ENCODE measurements around the gene STARD10. TPM values are rescaled to one million over a fixed set of nuclear protein-coding genes. Genes with fewer than 3 reads are reported as not detected.

Gene STARD10
- total RNA-seq, 2 experiments from 2014 or later, result 10.5 to 12.9 TPM

- ChIA-PET POLR2A (no interaction called here), CTCF (interaction anchor here (0.6 to 0.9 kb wide), 4 partner anchors 34 to 273 kb away, joined by 3 to 7 read pairs (median 4); no protein-coding TSS in a partner anchor)
- no peak overlapping the region for H3K27ac ChIP-seq (ENCODE audit: low read depth in 1 of 2, low read length in 2 of 2)
- intact Hi-C loops (cut with DNase I, micrococcal nuclease), result no loop called here
- no peaks in the 10 kb centered on the region for H3K27me3 ChIP-seq (ENCODE audit: control insufficient read depth in 1 of 2, insufficient read depth in 2 of 2, low read length in 2 of 2)
- H3K27me3 Mint-ChIP-seq, result no peaks in the 10 kb centered on the region
- ATAC-seq (ENCODE audit: poor library complexity) (no peak), DNase-seq (no peak)
- no peaks in the 10 kb centered on the region for H3K36me3 Mint-ChIP-seq (ENCODE audit: low read depth)
- no peaks in the 10 kb centered on the region for H3K9me3 ChIP-seq (ENCODE audit: control insufficient read depth in 1 of 2, insufficient read depth in 1 of 2, low read length in 2 of 2)
- H3K4me1 ChIP-seq (ENCODE audit: insufficient read depth, low read length), result peaks cover 19% of the 10 kb centered on the region
- no peaks in the 10 kb centered on the region for H3K36me3 ChIP-seq (ENCODE audit: insufficient read depth, low read length)
- no peaks in the 10 kb centered on the region for H3K9me3 Mint-ChIP-seq
- H3K4me3 ChIP-seq (ENCODE audit: low read length), result no peak overlapping the region
- no peak for TF ChIP-seq CTCF (IDR thresholded peaks at IDR 0.05)
- peaks cover 13% of the 10 kb centered on the region for H3K4me1 Mint-ChIP-seq (ENCODE audit: low read depth)
- H3K27ac Mint-ChIP-seq, result no peak overlapping the region
- no peak overlapping the region for H3K4me3 Mint-ChIP-seq
These were observed 7.3 kb downstream of the STARD10 start for GRCh38 chr11:72786305-72787215.

DNA sequence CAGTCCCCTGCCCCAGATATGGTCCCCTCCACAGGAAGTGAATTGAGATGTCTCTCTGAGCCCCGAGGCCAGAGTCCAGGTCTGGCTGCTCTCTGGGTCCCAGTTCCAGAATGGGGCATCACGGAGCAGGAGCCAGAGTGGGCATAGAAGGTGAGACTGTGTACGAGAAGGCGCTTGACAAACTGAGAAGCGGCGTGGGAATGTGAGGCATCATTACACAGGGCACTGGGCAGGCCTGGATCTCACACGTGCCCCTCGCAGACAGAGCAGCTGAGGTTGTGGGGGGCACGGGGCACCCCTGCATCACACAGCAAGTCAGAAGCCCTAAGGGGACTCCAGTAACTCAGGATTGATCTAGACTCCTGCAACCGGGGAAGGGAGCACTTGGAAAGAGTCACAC lies 9.2 kb downstream of the STARD10 start:
- no peak overlapping the region for H3K4me3 Mint-ChIP-seq
- CTCF ChIA-PET, result no interaction called here

More for the DNA sequence above, 9.2 kb downstream of the STARD10 start:
- ATAC-seq (ENCODE audit: poor library complexity) (no peak), DNase-seq (no peak)
- Histone ChIP-seq H3K4me1 (ENCODE audit: insufficient read depth, low read length) (peaks cover 35% of the 10 kb centered on the region), H3K4me3 (ENCODE audit: low read length) (no peak overlapping the region), H3K36me3 (ENCODE audit: insufficient read depth, low read length) (no peaks in the 10 kb centered on the region), H3K9me3 (ENCODE audit: control insufficient read depth in 1 of 2, insufficient read depth in 1 of 2, low read length in 2 of 2) (no peaks in the 10 kb centered on the region), H3K27me3 (ENCODE audit: control insufficient read depth in 1 of 2, insufficient read depth in 2 of 2, low read length in 2 of 2) (no peaks in the 10 kb centered on the region), H3K27ac (ENCODE audit: low read depth in 1 of 2, low read length in 2 of 2) (no peak overlapping the region)
- no peak overlapping the region for H3K27ac Mint-ChIP-seq
- no peaks in the 10 kb centered on the region for H3K36me3 Mint-ChIP-seq (ENCODE audit: low read depth)
- H3K4me1 Mint-ChIP-seq (ENCODE audit: low read depth), result peaks cover 18% of the 10 kb centered on the region
- H3K27me3 Mint-ChIP-seq, result no peaks in the 10 kb centered on the region
- intact Hi-C loops (cut with DNase I, micrococcal nuclease), result no loop called here
- POLR2A ChIA-PET, result no interaction called here
- no peak for TF ChIP-seq CTCF (IDR thresholded peaks at IDR 0.05)
- H3K9me3 Mint-ChIP-seq, result no peaks in the 10 kb centered on the region

Data from CD4-positive, alpha-beta T cell (primary cell).